Endothelial cell of umbilical vein (primary cell): ENCODE results near the gene SDK2. TPM values are rescaled to one million over a fixed set of nuclear protein-coding genes. Genes with fewer than 3 reads are reported as not detected.

Experiments used
- BruUV-seq: library from RNA; stranded (reverse); fragments of 400-500 nt; replicated peaks from 2 replicates; lab custom pipeline; 2021; lab: Mats Ljungman, UMichigan
- CTCF ChIA-PET: fragments of 300-600, 350-600 bp; sonication (Branson Sonifier 250); formaldehyde crosslinking; loops from one replicate; lab custom pipeline; 2021; ENCODE audit warnings: antibody characterized with exemption, inconsistent platforms; lab: Charles Lee
- POLR2A ChIA-PET: fragments of 300-600, 350-600 bp; sonication (Branson Sonifier 250); formaldehyde crosslinking; loops from one replicate; lab custom pipeline; 2021; ENCODE audit warnings: antibody characterized with exemption, inconsistent platforms; lab: Charles Lee
- DNase-seq: peaks from one replicate; pipeline ENCODE4 v3.0.0-alpha.2; 2011; ENCODE audit warnings: low read depth, low spot score
- FAIRE-seq: peaks from 2 replicates; lab custom pipeline; 2011; peaks lifted over from hg19 to GRCh38; lab: Jason Lieb, UNC
- H2AFZ ChIP-seq: 2 replicates; pipeline ENCODE4 v1.6.0; 2012; ENCODE audit warnings: low read depth, low read length, control low read depth, inconsistent platforms
- H3K27ac ChIP-seq: 2 replicates; pipeline ENCODE4 v1.5.1; 2011; ENCODE audit warnings: low read depth, mild to moderate bottlenecking, control low read depth, low read length, moderate library complexity; ENCODE audit not compliant: insufficient read depth
- H3K27me3 ChIP-seq, 2 experiments: 2 replicates each; pipeline versions ENCODE4 v1.6.0 to v1.6.1; 2011; ENCODE audit warnings: low read length in 2 of 2, mixed read lengths in 1 of 2; ENCODE audit not compliant: control insufficient read depth in 2 of 2, insufficient read depth in 2 of 2
- H3K36me3 ChIP-seq, 2 experiments: 2 replicates in 1 of 2; 3 replicates in 1 of 2; pipeline ENCODE4 v1.5.1; 2011; ENCODE audit warnings: low read length in 2 of 2, mild to moderate bottlenecking in 1 of 2, moderate library complexity in 1 of 2; ENCODE audit not compliant: control insufficient read depth in 2 of 2, insufficient read depth in 2 of 2; ENCODE audit errors: extremely low read depth in 1 of 2
- H3K4me1 ChIP-seq: 3 replicates; pipeline ENCODE4 v1.5.1; 2011; ENCODE audit warnings: mild to moderate bottlenecking, low read length; ENCODE audit not compliant: control insufficient read depth, insufficient read depth; ENCODE audit errors: extremely low read depth
- H3K4me2 ChIP-seq: 2 replicates; pipeline ENCODE4 v1.6.1; 2011; ENCODE audit warnings: low read length, control low read depth, mixed read lengths; ENCODE audit not compliant: insufficient read depth
- H3K4me3 ChIP-seq, 3 experiments: fragments of 200-600 bp in 1 of 3; sonication (generic), shearing (Covaris generic) in 1 of 3; replicated peaks in 1 of 3; 2 replicates each; pipeline ENCODE4 v1.5.1; 2011 to 2016; ENCODE audit warnings: control low read depth in 3 of 3, low read length in 3 of 3, mild to moderate bottlenecking in 2 of 3, inconsistent platforms in 1 of 3, low read depth in 1 of 3, moderate library complexity in 1 of 3; ENCODE audit not compliant: insufficient read depth in 1 of 3
- H3K79me2 ChIP-seq: 2 replicates; pipeline ENCODE4 v1.6.0; 2012; ENCODE audit warnings: low read length, inconsistent platforms; ENCODE audit not compliant: control insufficient read depth, insufficient read depth
- H3K9ac ChIP-seq: replicated peaks from 2 replicates; pipeline ENCODE3; 2011; ENCODE audit warnings: low read length, control low read depth; ENCODE audit not compliant: insufficient read depth; ENCODE audit errors: extremely low read depth
- H3K9me1 ChIP-seq: replicated peaks from 3 replicates; pipeline ENCODE4 v1.6.0; 2011; ENCODE audit warnings: mild to moderate bottlenecking, low read length; ENCODE audit not compliant: control insufficient read depth, insufficient read depth; ENCODE audit errors: extremely low read depth
- H3K9me3 ChIP-seq: replicated peaks from 2 replicates; pipeline ENCODE4 v1.5.1; 2012; ENCODE audit warnings: low read length, inconsistent platforms; ENCODE audit not compliant: control insufficient read depth, insufficient read depth
- H4K20me1 ChIP-seq: replicated peaks from 2 replicates; pipeline ENCODE3; 2011; ENCODE audit warnings: mild to moderate bottlenecking, low read length; ENCODE audit not compliant: control insufficient read depth, insufficient read depth; ENCODE audit errors: extremely low read depth
- CTCF ChIP-seq, 2 donors: IDR thresholded peaks; 1 replicate in 1 of 2; 2 replicates in 1 of 2; pipeline ENCODE4 v1.5.1; 2011; ENCODE audit warnings: low read length in 2 of 2, mild to moderate bottlenecking in 2 of 2, moderate library complexity in 2 of 2, control low read depth in 1 of 2, inconsistent platforms in 1 of 2, low read depth in 1 of 2; ENCODE audit not compliant: insufficient read depth in 1 of 2; ENCODE audit errors: extremely low read depth in 1 of 2
- EZH2 ChIP-seq: IDR thresholded peaks from 2 replicates; pipeline ENCODE4 v1.6.1; 2012; ENCODE audit warnings: borderline replicate concordance, low read depth, mild to moderate bottlenecking, moderate library complexity, low read length, inconsistent platforms; ENCODE audit not compliant: severe bottlenecking
- FOS ChIP-seq: IDR thresholded peaks from 2 replicates; pipeline ENCODE4 v1.6.1; 2011; ENCODE audit warnings: mild to moderate bottlenecking, low read length, moderate library complexity, borderline replicate concordance; ENCODE audit not compliant: insufficient read depth
- GATA2 ChIP-seq: IDR thresholded peaks from 2 replicates; pipeline ENCODE4 v1.7.0; 2011; ENCODE audit warnings: low read depth, mild to moderate bottlenecking, moderate library complexity, mixed read lengths, low read length; ENCODE audit not compliant: insufficient read length, insufficient read depth
- JUN ChIP-seq: IDR thresholded peaks from 2 replicates; pipeline ENCODE4 v1.6.1; 2011; ENCODE audit warnings: borderline replicate concordance, low read depth; ENCODE audit not compliant: insufficient read length, insufficient read depth
- MAX ChIP-seq: IDR thresholded peaks from 2 replicates; pipeline ENCODE4 v1.6.1; 2011; ENCODE audit not compliant: insufficient read depth, insufficient read length
- MYC ChIP-seq: IDR thresholded peaks from one replicate; pipeline ENCODE4 v1.6.1; 2011; ENCODE audit warnings: mild to moderate bottlenecking, low read depth, low read length
- POLR2A ChIP-seq: IDR thresholded peaks from 2 replicates; pipeline ENCODE4 v1.6.1; 2012; ENCODE audit warnings: low read depth, mild to moderate bottlenecking, control low read depth, low read length
- POLR2AphosphoS5 ChIP-seq: IDR thresholded peaks from 2 replicates; pipeline ENCODE4 v1.6.1; 2012; ENCODE audit warnings: low read depth, mild to moderate bottlenecking, control low read depth, low read length, moderate library complexity; ENCODE audit not compliant: insufficient read depth
- dilution Hi-C: fragments of 300-500 bp; cut with MboI; formaldehyde crosslinking; loops from one replicate; pipeline ENCODE4 v1.15.0; 2019; ENCODE audit warnings: low sequenced_read_pairs; ENCODE audit not compliant: extremely low pct_ligation_motif_present
- intact Hi-C: fragments of 100-400 bp; cut with micrococcal nuclease; formaldehyde crosslinking; loops from one replicate; pipeline ENCODE4 v1.10.0; 2022
- polyA plus RNA-seq, 4 experiments: library from polyadenylated mRNA; depleted of rRNA in 3 of 4; stranded (reverse) in 3 of 4; unstranded in 1 of 4; fragments of >200 nt; gene quantifications; 2 replicates each; pipeline versions ENCODE4 v1.2.1 to v1.2.3, GENCODE V29; 2011 to 2012; ENCODE audit warnings: missing spikeins in 1 of 4
- total RNA-seq: library from RNA; stranded (reverse); gene quantifications from 2 replicates; pipeline ENCODE4 v1.2.3, GENCODE V29; 2021

SDK2 gene
- total and polyA plus RNA-seq, 2 donors (not counting 3 experiments of a cell fraction or from before 2014, with no cell fraction given) = not detected

DNA sequence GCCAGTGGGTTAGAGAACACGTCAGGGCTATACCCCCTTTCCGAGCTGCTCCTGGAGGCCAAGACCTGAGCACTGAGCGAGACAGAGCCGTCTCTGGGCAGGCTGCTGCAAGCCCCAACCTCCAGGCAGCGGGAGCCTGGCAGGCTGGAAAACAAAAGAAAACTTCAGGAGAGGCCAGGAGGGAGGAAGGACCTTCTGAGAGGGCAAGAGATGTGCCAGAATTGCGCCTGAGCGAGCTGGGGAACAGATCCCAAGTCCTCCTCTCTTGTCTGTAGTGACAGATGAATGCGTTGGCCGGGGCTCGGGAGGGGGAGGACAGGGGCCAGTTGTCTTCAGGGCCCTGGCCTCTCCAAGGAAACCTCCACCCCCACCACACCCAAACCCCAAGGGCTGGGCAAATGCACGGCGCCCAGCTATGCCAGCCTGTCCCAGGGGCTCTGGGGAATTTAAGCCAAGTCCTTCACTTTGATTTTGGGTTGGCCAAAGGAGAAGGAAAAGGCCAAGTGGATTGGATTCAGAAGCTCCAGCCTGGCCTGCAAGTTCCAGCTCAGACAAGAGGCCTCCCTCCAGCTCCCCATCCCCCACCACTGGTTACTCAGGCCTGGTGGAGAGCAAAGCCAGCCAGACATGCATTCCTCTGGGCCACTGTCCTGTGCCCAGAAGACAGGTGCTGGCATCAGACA lies 18.1 kb downstream of the SDK2 start:
- no peaks in the 10 kb centered on the region for H3K79me2 ChIP-seq
- TF ChIP-seq FOS (no peak), MYC (no peak), POLR2AphosphoS5 (no peak), CTCF (IDR thresholded peaks at IDR 0.05; ENCODE audit: extremely low read depth in 1 of 2, insufficient read depth in 1 of 2, low read depth in 1 of 2, low read length in 2 of 2) (no peak), MAX (no peak), GATA2 (no peak), JUN (no peak), EZH2 (no peak), POLR2A (no peak)
- no TSS peak for BruUV-seq
- H3K27me3 ChIP-seq = no peaks in the 10 kb centered on the region
- H3K36me3 ChIP-seq = no peaks in the 10 kb centered on the region
- DNase-seq (no peak), FAIRE-seq (no peak)
- ChIA-PET CTCF (no interaction called here), POLR2A (no interaction called here)
- H3K27ac ChIP-seq = no peak overlapping the region
- no peaks in the 10 kb centered on the region for H3K4me1 ChIP-seq
- H3K4me2 ChIP-seq = no peak overlapping the region
- dilution Hi-C loops (no loop called here), intact Hi-C loops (no loop called here)
- no peaks in the 10 kb centered on the region for H3K9me1 ChIP-seq
- no peak overlapping the region for H3K9ac ChIP-seq
- H2AFZ ChIP-seq = no peak overlapping the region
- no peak overlapping the region for H3K4me3 ChIP-seq
- H4K20me1 ChIP-seq = no peaks in the 10 kb centered on the region
- peaks cover 1% of the 10 kb centered on the region for H3K9me3 ChIP-seq
